SK-N-SH (cell line): ENCODE measurements around the gene SPOP.

Experiments used
- CTCF ChIP-seq: fragments of 200-600 bp; sonication (generic); IDR thresholded peaks from 2 replicates; pipeline ENCODE4 v1.6.1; 2017; ENCODE audit warnings: antibody characterized with exemption, mild to moderate bottlenecking, moderate library complexity
- EP300 ChIP-seq, 2 experiments: IDR thresholded peaks; 2 replicates each; pipeline versions ENCODE4 v1.4.0 to v1.6.1; 2012; ENCODE audit warnings: borderline replicate concordance in 1 of 2, low read depth in 1 of 2, low read length in 1 of 2
- FOXM1 ChIP-seq: IDR thresholded peaks from 2 replicates; pipeline ENCODE4 v1.4.0; 2012; ENCODE audit warnings: low read depth, mild to moderate bottlenecking
- RAD21 ChIP-seq: IDR thresholded peaks from 2 replicates; pipeline ENCODE4 v1.6.1; 2012; ENCODE audit warnings: mild to moderate bottlenecking, low read length
- REST ChIP-seq: IDR thresholded peaks from 2 replicates; pipeline ENCODE4 v1.6.1; 2012; ENCODE audit warnings: mild to moderate bottlenecking, low read depth, low read length, moderate library complexity

- TF ChIP-seq RAD21 (no peak), EP300 (IDR thresholded peaks at IDR 0.05; ENCODE audit: borderline replicate concordance in 1 of 2, low read depth in 1 of 2, low read length in 1 of 2) (no peak), CTCF (no peak), FOXM1 (no peak), REST (no peak)
These were observed 97.7 kb downstream of the SPOP start for GRCh38 chr17:49580055-49580721.
